ENCODE results near the gene DPRX. TPM values are rescaled to one million over a fixed set of nuclear protein-coding genes. Genes with fewer than 3 reads are reported as not detected.

Gene DPRX
- total and polyA plus RNA-seq, 2 experiments from 2014 or later, result not detected

GRCh38 chr19:53608381-53608780 is 23.4 kb upstream of the DPRX start:
- H2AFZ ChIP-seq, result no peak overlapping the region
- H3K9me3 ChIP-seq (ENCODE audit: low read depth), result no peaks in the 10 kb centered on the region
- H3K27me3 ChIP-seq, result no peaks in the 10 kb centered on the region
- no peak overlapping the region for H3K27ac ChIP-seq
- TF ChIP-seq CTCF (IDR thresholded peaks at IDR 0.05; ENCODE audit: poor library complexity) (no peak), EZH2phosphoT487 (IDR thresholded peaks at IDR 0.05; ENCODE audit: low read depth, severe bottlenecking, unreplicated experiment) (no peak), EZH2 (IDR thresholded peaks at IDR 0.05; ENCODE audit: borderline replicate concordance) (no peak)
- H3K36me3 ChIP-seq (replicated peaks; ENCODE audit: insufficient read depth, low read depth), result no peaks in the 10 kb centered on the region
- no peaks in the 10 kb centered on the region for H3K79me2 ChIP-seq
- DNase-seq (ENCODE audit: low spot score), result no peak
- H3K4me3 ChIP-seq, result no peak overlapping the region
- 94% methylated on average over 12 of the region's 12 CpGs for WGBS (ENCODE audit: low lambda C conversion rate, missing lambda C conversion rate)
- no peaks in the 10 kb centered on the region for H4K20me1 ChIP-seq (ENCODE audit: insufficient read depth, poor library complexity, severe bottlenecking)
- H3K4me2 ChIP-seq, result no peak overlapping the region
- H3K4me1 ChIP-seq (ENCODE audit: insufficient read depth), result peaks cover 3% of the 10 kb centered on the region
- no peaks in the 10 kb centered on the region for H3K9me2 ChIP-seq (replicated peaks; ENCODE audit: insufficient read depth)

- no peaks in the 10 kb centered on the region for H4K20me1 ChIP-seq (ENCODE audit: insufficient read depth, poor library complexity, severe bottlenecking)
- peak; percentile 35 for DNase-seq (ENCODE audit: low spot score)
- no peaks in the 10 kb centered on the region for H3K9me2 ChIP-seq (replicated peaks; ENCODE audit: insufficient read depth)
- peak overlapping the region; percentile 53 for H3K4me2 ChIP-seq
- 38% methylated on average over 14 of the region's 14 CpGs for WGBS (ENCODE audit: low lambda C conversion rate, missing lambda C conversion rate)
- no peak overlapping the region for H3K4me3 ChIP-seq
- H3K79me2 ChIP-seq, result no peaks in the 10 kb centered on the region
- no peak for TF ChIP-seq CTCF (IDR thresholded peaks at IDR 0.05; ENCODE audit: poor library complexity)
- no peak for TF ChIP-seq EZH2phosphoT487 (IDR thresholded peaks at IDR 0.05; ENCODE audit: low read depth, severe bottlenecking, unreplicated experiment)
- TF ChIP-seq EZH2 (IDR thresholded peaks at IDR 0.05; ENCODE audit: borderline replicate concordance), result no peak
- no peaks in the 10 kb centered on the region for H3K9me3 ChIP-seq (ENCODE audit: low read depth)
- peak overlapping the region; percentile 73 for H3K27ac ChIP-seq
- no peaks in the 10 kb centered on the region for H3K36me3 ChIP-seq (replicated peaks; ENCODE audit: insufficient read depth, low read depth)
- H3K27me3 ChIP-seq, result no peaks in the 10 kb centered on the region
- H2AFZ ChIP-seq, result peak overlapping the region; percentile 70
- H3K4me1 ChIP-seq (ENCODE audit: insufficient read depth), result peaks cover 3% of the 10 kb centered on the region
These were observed 18.9 kb upstream of the DPRX start for GRCh38 chr19:53612762-53613526.

GRCh38 chr19:53621885-53622740 is 9.7 kb upstream of the DPRX start:
- Histone ChIP-seq H2AFZ (peak overlapping the region; percentile 19), H3K4me3 (no peak overlapping the region), H3K27ac (peak overlapping the region; percentile 69), H3K27me3 (no peaks in the 10 kb centered on the region), H3K4me1 (ENCODE audit: insufficient read depth) (peaks cover 15% of the 10 kb centered on the region), H3K9me2 (replicated peaks; ENCODE audit: insufficient read depth) (no peaks in the 10 kb centered on the region), H3K4me2 (peak overlapping the region; percentile 45), H3K9me3 (ENCODE audit: low read depth) (no peaks in the 10 kb centered on the region), H4K20me1 (ENCODE audit: insufficient read depth, poor library complexity, severe bottlenecking) (no peaks in the 10 kb centered on the region), H3K79me2 (no peaks in the 10 kb centered on the region), H3K36me3 (replicated peaks; ENCODE audit: insufficient read depth, low read depth) (no peaks in the 10 kb centered on the region)
- WGBS (ENCODE audit: low lambda C conversion rate, missing lambda C conversion rate), result 27% methylated on average over 8 of the region's 8 CpGs
- DNase-seq (ENCODE audit: low spot score), result peak; percentile 34
- TF ChIP-seq EZH2 (IDR thresholded peaks at IDR 0.05; ENCODE audit: borderline replicate concordance) (no peak), EZH2phosphoT487 (IDR thresholded peaks at IDR 0.05; ENCODE audit: low read depth, severe bottlenecking, unreplicated experiment) (no peak), CTCF (IDR thresholded peaks at IDR 0.05; ENCODE audit: poor library complexity) (no peak)

All from hepatocyte (in vitro differentiated cells).